Adrenal gland (tissue), 12 donors: ENCODE measurements around the gene ESRRB. TPM values are rescaled to one million over a fixed set of nuclear protein-coding genes. Genes with fewer than 3 reads are reported as not detected.

Experiments
- DNase-seq, 7 donors: peaks; one replicate each; pipeline ENCODE4 v3.0.0-alpha.2; 2019 to 2020
- H3K27ac ChIP-seq, 5 donors: fragments of 200-600 bp; sonication (generic) in 4 of 5; 1 replicate in 3 of 5; 2 replicates in 2 of 5; pipeline versions ENCODE4 v1.5.1 to v1.8.0; 2016 to 2020; ENCODE audit warnings: mild to moderate bottlenecking in 1 of 5
- H3K27me3 ChIP-seq: fragments of 200-600 bp; 2 replicates; pipeline ENCODE4 v1.8.0; 2021
- H3K36me3 ChIP-seq, 2 donors: fragments of 200-600 bp; replicated peaks in 1 of 2; 1 replicate in 1 of 2; 2 replicates in 1 of 2; pipeline versions ENCODE4 v1.5.1 to v1.8.0; 2018 to 2022
- H3K4me1 ChIP-seq, 2 donors: fragments of 200-600 bp; replicated peaks in 1 of 2; 1 replicate in 1 of 2; 2 replicates in 1 of 2; pipeline versions ENCODE4 v1.5.1 to v1.8.0; 2018 to 2021
- H3K4me3 ChIP-seq, 4 donors: fragments of 200-600 bp; sonication (generic) in 3 of 4; one replicate each; pipeline ENCODE4 v1.5.1; 2016 to 2018
- H3K9me3 ChIP-seq, 3 donors: fragments of 200-600 bp; sonication (generic) in 1 of 3; replicated peaks in 1 of 3; 1 replicate in 2 of 3; 2 replicates in 1 of 3; pipeline versions ENCODE4 v1.5.1 to v1.8.0; 2016 to 2021
- POLR2A ChIP-seq, 2 donors: fragments of 450-650 bp; IDR thresholded peaks; one replicate each; pipeline ENCODE4 v1.6.1; 2017; ENCODE audit warnings: antibody characterized with exemption in 2 of 2, mild to moderate bottlenecking in 2 of 2, moderate library complexity in 1 of 2
- WGBS, 4 donors: extraction: QIAGEN DNeasy Blood & Tissue Kit in 2 of 4; methylation state at CpG; one replicate each; pipeline versions ENCODE4 v1.1.5 to v1.1.7; 2013 to 2017; 5-methylcytosine and 5-hydroxymethylcytosine counted together
- intact Hi-C, 2 donors: fragments of 100-400 bp; cut with DNase I; formaldehyde crosslinking; loops; one replicate each; pipeline versions ENCODE4 v1.14.1 to v1.15.0; 2022 to 2023
- polyA plus RNA-seq, 3 donors: library from polyadenylated mRNA; stranded (reverse); fragments of 200-250 nt in 2 of 3; fragments of 350-450 nt in 1 of 3; fragmentation: Illumina TruSeq in 1 of 3; extraction: RNeasy Lipid Tissue Mini Kit (QIAGEN cat#74804) in 1 of 3; gene quantifications; one replicate each; pipeline ENCODE4 v1.2.3, GENCODE V29; 2013 to 2014
- total RNA-seq, 9 donors: library from RNA; depleted of rRNA in 4 of 9; stranded (reverse); fragments of >200 nt in 4 of 9; fragments of 120-200 nt in 1 of 9; fragmentation: NEBNext Ultra II Directional in 1 of 9; extraction: Animal tissue kit (Norgen Biotek cat#: 25700) in 1 of 9; gene quantifications; one replicate each; pipeline versions ENCODE4 v1.1.0 to v1.2.4, GENCODE V29; 2013 to 2023
- TF ChIP-seq, protein P1 (sequence below), 6 experiments: fragments of 450-650 bp in 4 of 6; fragments of 200-600 bp in 2 of 6; sonication (generic) in 1 of 6; IDR thresholded peaks; 1 replicate in 5 of 6; 2 replicates in 1 of 6; pipeline versions ENCODE4 v1.5.1 to v1.8.0; 2016 to 2021; ENCODE audit warnings: antibody characterized with exemption in 6 of 6, mild to moderate bottlenecking in 2 of 6, moderate library complexity in 1 of 6
- donor health status: healthy with polysubstance abuse.
- donor health status: Bipolar disorder and iron deficiency.
- donor health status: DM: yes; HTN: yes; CAD: no.
- donor health status: DM: no; HTN: no; CAD: no.
- donor health status: DM: no; HTN: no; CAD: no.
- donor health status: DM: yes; HTN: yes; CAD: no.

The ESRRB gene
- total and polyA plus RNA-seq, 12 donors: 0.06 to 0.55 (median 0.23) TPM; not detected in 5

GRCh38 chr14:76354310-76354709 is 21.6 kb upstream of the ESRRB start:
- 81 to 94% (median 90%) methylated on average over 4 of the region's 4 CpGs for WGBS, 4 donors
- Histone ChIP-seq H3K27me3 (peaks cover 3% of the 10 kb centered on the region), H3K4me1 (peaks cover 0 to 6% of the 10 kb centered on the region in 2 donors), H3K4me3 (no peak overlapping the region), H3K36me3 (no peaks in the 10 kb centered on the region), H3K27ac (no peak overlapping the region), H3K9me3 (no peaks in the 10 kb centered on the region)
- intact Hi-C loops: loop anchor here in 1 of 2 donors (5.0 kb wide), 1 partner anchor 302 kb away; no protein-coding TSS in a partner anchor
- TF ChIP-seq, protein P1, sequence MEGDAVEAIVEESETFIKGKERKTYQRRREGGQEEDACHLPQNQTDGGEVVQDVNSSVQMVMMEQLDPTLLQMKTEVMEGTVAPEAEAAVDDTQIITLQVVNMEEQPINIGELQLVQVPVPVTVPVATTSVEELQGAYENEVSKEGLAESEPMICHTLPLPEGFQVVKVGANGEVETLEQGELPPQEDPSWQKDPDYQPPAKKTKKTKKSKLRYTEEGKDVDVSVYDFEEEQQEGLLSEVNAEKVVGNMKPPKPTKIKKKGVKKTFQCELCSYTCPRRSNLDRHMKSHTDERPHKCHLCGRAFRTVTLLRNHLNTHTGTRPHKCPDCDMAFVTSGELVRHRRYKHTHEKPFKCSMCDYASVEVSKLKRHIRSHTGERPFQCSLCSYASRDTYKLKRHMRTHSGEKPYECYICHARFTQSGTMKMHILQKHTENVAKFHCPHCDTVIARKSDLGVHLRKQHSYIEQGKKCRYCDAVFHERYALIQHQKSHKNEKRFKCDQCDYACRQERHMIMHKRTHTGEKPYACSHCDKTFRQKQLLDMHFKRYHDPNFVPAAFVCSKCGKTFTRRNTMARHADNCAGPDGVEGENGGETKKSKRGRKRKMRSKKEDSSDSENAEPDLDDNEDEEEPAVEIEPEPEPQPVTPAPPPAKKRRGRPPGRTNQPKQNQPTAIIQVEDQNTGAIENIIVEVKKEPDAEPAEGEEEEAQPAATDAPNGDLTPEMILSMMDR (IDR thresholded peaks at IDR 0.05): no peak
- no peak for TF ChIP-seq POLR2A (IDR thresholded peaks at IDR 0.05)
- no peak for DNase-seq

DNA sequence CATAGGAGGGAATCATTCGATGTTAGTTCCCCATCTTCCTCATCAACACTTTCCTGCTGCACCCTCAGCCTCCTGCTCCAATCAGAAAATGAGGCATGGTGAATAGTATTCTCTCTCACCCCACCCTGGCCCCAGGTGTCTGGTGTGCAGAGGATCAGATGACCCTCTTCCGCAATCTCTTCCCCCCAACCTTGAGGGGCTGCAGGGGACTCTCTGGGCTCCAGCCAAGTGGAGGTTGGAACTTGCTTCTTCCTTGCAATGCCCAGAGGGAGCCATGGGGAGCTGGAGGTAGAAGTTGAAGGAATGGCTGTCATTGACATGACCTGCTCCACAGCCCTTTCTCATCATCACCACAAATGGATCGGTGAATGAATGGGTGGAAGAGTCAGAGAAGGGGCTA is 20.2 kb upstream of the ESRRB start:
- DNase-seq: no peak
- TF ChIP-seq, protein P1 (IDR thresholded peaks at IDR 0.05): no peak
- TF ChIP-seq POLR2A (IDR thresholded peaks at IDR 0.05): no peak
- 69 to 79% (median 74%) methylated on average over 3 of the region's 3 CpGs for WGBS, 4 donors
- Histone ChIP-seq H3K4me1 (peaks cover 0 to 6% of the 10 kb centered on the region in 2 donors), H3K27me3 (peaks cover 3% of the 10 kb centered on the region), H3K9me3 (no peaks in the 10 kb centered on the region), H3K4me3 (no peak overlapping the region), H3K36me3 (no peaks in the 10 kb centered on the region), H3K27ac (no peak overlapping the region)
- intact Hi-C loops: no loop called here

DNA sequence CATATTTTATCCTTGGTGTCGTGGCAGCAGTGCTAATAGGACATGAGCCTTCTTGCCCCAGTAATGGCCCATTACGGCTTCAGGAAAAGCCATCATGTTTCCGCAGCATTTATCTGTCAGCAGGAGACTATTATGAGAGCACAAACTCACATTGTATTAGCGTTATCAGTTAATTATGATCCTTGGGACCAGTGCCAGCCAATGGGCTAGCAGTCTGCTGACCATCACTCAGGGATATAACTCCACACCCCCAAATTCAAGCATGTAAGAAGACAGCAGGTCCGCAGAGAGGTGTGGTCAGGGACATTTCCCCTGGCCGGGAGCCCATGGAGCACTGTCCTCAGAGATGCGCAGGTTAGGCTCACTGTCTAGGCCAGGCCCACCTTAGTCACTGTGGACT is 4.9 kb upstream of the ESRRB start:
- TF ChIP-seq, protein P1 (IDR thresholded peaks at IDR 0.05): no peak
- TF ChIP-seq POLR2A (IDR thresholded peaks at IDR 0.05): no peak
- Histone ChIP-seq H3K9me3 (no peaks in the 10 kb centered on the region), H3K36me3 (no peaks in the 10 kb centered on the region), H3K4me1 (peaks cover 0 to under 1% of the 10 kb centered on the region in 2 donors), H3K4me3 (no peak overlapping the region), H3K27ac (no peak overlapping the region), H3K27me3 (peaks cover 6% of the 10 kb centered on the region)
- intact Hi-C loops: no loop called here
- DNase-seq: no peak
- 53 to 70% (median 69%) methylated on average over 4 to 7 of the region's 7 CpGs for WGBS, 4 donors

DNA sequence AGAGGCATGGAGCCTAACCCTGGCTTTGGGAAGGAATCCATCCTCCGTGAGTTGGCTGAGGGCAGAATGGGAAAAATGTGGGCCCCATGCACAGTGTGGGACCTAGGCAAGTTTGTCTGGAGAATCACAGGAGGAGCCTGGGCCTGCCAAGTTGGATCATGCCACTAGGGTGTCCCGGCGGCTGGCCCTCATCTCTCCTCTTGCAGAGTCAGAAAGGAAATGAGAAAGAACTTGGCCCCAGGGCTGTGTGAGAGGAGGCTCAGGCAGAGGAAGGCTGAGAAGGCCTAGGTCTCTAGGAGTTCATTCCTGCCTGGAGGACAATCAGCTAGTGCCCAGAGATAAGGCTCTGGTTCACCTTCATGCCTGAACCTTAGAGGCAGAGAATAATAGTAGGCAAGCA is 2.5 kb upstream of the ESRRB start:
- no peak overlapping the region for H3K4me3 ChIP-seq
- H3K27ac ChIP-seq: no peak overlapping the region
- peaks cover 0 to 3% of the 10 kb centered on the region in 2 donors for H3K4me1 ChIP-seq
- no peaks in the 10 kb centered on the region for H3K36me3 ChIP-seq
- TF ChIP-seq POLR2A (IDR thresholded peaks at IDR 0.05): no peak
- TF ChIP-seq, protein P1 (IDR thresholded peaks at IDR 0.05): no peak
- H3K27me3 ChIP-seq: peaks cover 26% of the 10 kb centered on the region
- no peaks in the 10 kb centered on the region for H3K9me3 ChIP-seq
- WGBS, 4 donors: 69 to 86% (median 80%) methylated on average over 2 to 3 of the region's 3 CpGs
- intact Hi-C loops: no loop called here
- DNase-seq: no peak
